HepG2 (cell line): ENCODE data around the gene MDP1. TPM values are rescaled to one million over a fixed set of nuclear protein-coding genes. Genes with fewer than 3 reads are reported as not detected.
A peak's percentile ranks its signal among the peaks of the same experiment; 100 is the strongest.

Experiments
- ATAC-seq: fragments of 200-7000 bp; cut with Tn5 transposase; 3 replicates; pipeline ENCODE4 v1.9.1; 2020; ENCODE audit warnings: mild to moderate bottlenecking, moderate library complexity
- BruUV-seq: library from RNA; stranded (reverse); fragments of 400-500 nt; replicated peaks from 2 replicates; lab custom pipeline; 2021; lab: Mats Ljungman, UMichigan
- CTCF ChIA-PET: fragments of 300-600 bp; formaldehyde crosslinking; extraction: SDS; loops from one replicate; lab custom pipeline; 2021; ENCODE audit warnings: low total read pairs, inconsistent platforms, low intra/inter-chr PET ratio; lab: Yijun Ruan, JAX
- POLR2A ChIA-PET: fragments of 350-600 bp; sonication (Branson Sonifier 250); formaldehyde crosslinking; loops from one replicate; lab custom pipeline; 2020; ENCODE audit warnings: antibody characterized with exemption, inconsistent platforms; lab: Yijun Ruan, JAX
- DNase-seq: peaks from one replicate; pipeline ENCODE4 v3.0.0-alpha.2; 2015; ENCODE audit warnings: low spot score
- FAIRE-seq: peaks from 3 replicates; lab custom pipeline; 2011; peaks lifted over from hg19 to GRCh38; lab: Jason Lieb, UNC
- H2AFZ ChIP-seq: one replicate; pipeline ENCODE4 v1.6.1; 2011; ENCODE audit warnings: low read length, inconsistent platforms
- H3K27ac ChIP-seq: fragments of 300-600 bp; 3 replicates; pipeline ENCODE4 v1.8.0; 2011; ENCODE audit warnings: mixed run types, mild to moderate bottlenecking, mixed read lengths, low read length, inconsistent platforms; ENCODE audit not compliant: insufficient read depth; ENCODE audit errors: extremely low read length
- H3K27me3 ChIP-seq, 2 experiments: fragments of 200-600 bp in 1 of 2; 2 replicates in 1 of 2; 3 replicates in 1 of 2; pipeline versions ENCODE4 v1.6.0 to v1.8.0; 2011; ENCODE audit warnings: low read length in 2 of 2, mild to moderate bottlenecking in 2 of 2, moderate library complexity in 2 of 2, inconsistent platforms in 1 of 2; ENCODE audit not compliant: insufficient read depth in 2 of 2, control insufficient read depth in 1 of 2
- H3K36me3 ChIP-seq, 2 experiments: fragments of 200-600 bp in 1 of 2; replicated peaks in 1 of 2; 2 replicates in 1 of 2; 3 replicates in 1 of 2; pipeline versions ENCODE4 v1.5.1 to v1.8.0; 2011; ENCODE audit warnings: low read length in 2 of 2, inconsistent platforms in 1 of 2; ENCODE audit not compliant: insufficient read depth in 2 of 2, control insufficient read depth in 1 of 2
- H3K4me1 ChIP-seq: 2 replicates; pipeline ENCODE4 v1.5.1; 2012; ENCODE audit warnings: low read length, inconsistent platforms; ENCODE audit not compliant: insufficient read depth
- H3K4me2 ChIP-seq: 2 replicates; pipeline ENCODE4 v1.6.0; 2011; ENCODE audit warnings: low read depth, low read length, inconsistent platforms
- H3K4me3 ChIP-seq, 3 experiments: fragments of 200-600 bp in 1 of 3; sonication (generic), shearing (Covaris generic) in 1 of 3; replicated peaks in 1 of 3; 2 replicates each; pipeline ENCODE4 v1.5.1; 2011 to 2016; ENCODE audit warnings: low read length in 3 of 3, inconsistent platforms in 2 of 3, low read depth in 2 of 3, mild to moderate bottlenecking in 2 of 3, control low read depth in 1 of 3, mixed read lengths in 1 of 3; ENCODE audit not compliant: insufficient read depth in 1 of 3
- H3K79me2 ChIP-seq: one replicate; pipeline ENCODE4 v1.6.1; 2011; ENCODE audit warnings: low read length, inconsistent platforms; ENCODE audit not compliant: insufficient read depth
- H3K9ac ChIP-seq: 2 replicates; pipeline ENCODE4 v1.6.0; 2011; ENCODE audit warnings: mild to moderate bottlenecking, low read depth, low read length, inconsistent platforms; ENCODE audit not compliant: insufficient read depth
- H3K9me3 ChIP-seq: 2 replicates; pipeline ENCODE4 v1.5.1; 2012; ENCODE audit warnings: mild to moderate bottlenecking, low read length
- H4K20me1 ChIP-seq: 2 replicates; pipeline ENCODE4 v1.6.0; 2011; ENCODE audit warnings: inconsistent platforms, mild to moderate bottlenecking, low read length, moderate library complexity; ENCODE audit not compliant: insufficient read depth
- ERF ChIP-seq: IDR thresholded peaks from 2 replicates; pipeline ENCODE4 v1.6.1; 2018; ENCODE audit warnings: missing biosample characterization, missing genetic modification reagents
- GTF3A ChIP-seq: sonication (generic); formaldehyde crosslinking; conservative IDR thresholded peaks from 2 replicates; pipeline ENCODE4 v1.4.0; 2020; ENCODE audit warnings: mild to moderate bottlenecking, missing genetic modification reagents
- HMGXB4 ChIP-seq, 2 experiments: sonication (generic) in 1 of 2; formaldehyde crosslinking in 1 of 2; IDR thresholded peaks; 2 replicates each; pipeline versions ENCODE4 v1.4.0 to v1.6.1; 2018 to 2020; ENCODE audit warnings: missing genetic modification reagents in 2 of 2, borderline replicate concordance in 1 of 2, low read depth in 1 of 2, mild to moderate bottlenecking in 1 of 2, missing biosample characterization in 1 of 2
- NR2C2 ChIP-seq: sonication (generic); formaldehyde crosslinking; IDR thresholded peaks from 2 replicates; pipeline ENCODE4 v1.4.0; 2020; ENCODE audit warnings: missing genetic modification reagents, mild to moderate bottlenecking, moderate library complexity, borderline replicate concordance
- PAX8 ChIP-seq: sonication (generic); formaldehyde crosslinking; IDR thresholded peaks from 2 replicates; pipeline ENCODE4 v1.8.0; 2022; ENCODE audit warnings: mild to moderate bottlenecking, missing genetic modification reagents, borderline replicate concordance
- POLR2AphosphoS5 ChIP-seq: IDR thresholded peaks from 2 replicates; pipeline ENCODE4 v1.6.1; 2012; ENCODE audit warnings: low read depth, low read length
- PPARG ChIP-seq: conservative IDR thresholded peaks from 2 replicates; pipeline ENCODE4 v1.6.1; 2016; ENCODE audit warnings: missing biosample characterization, missing genetic modification reagents
- RARG ChIP-seq: sonication (generic); formaldehyde crosslinking; IDR thresholded peaks from 2 replicates; pipeline ENCODE4 v1.4.0; 2020; ENCODE audit warnings: low read depth, mild to moderate bottlenecking, missing genetic modification reagents
- SSRP1 ChIP-seq: IDR thresholded peaks from 2 replicates; pipeline ENCODE4 v1.6.1; 2016; ENCODE audit warnings: control low read depth
- ZNF3 ChIP-seq: IDR thresholded peaks from 2 replicates; pipeline ENCODE4 v1.7.0; 2017; ENCODE audit warnings: inconsistent platforms
- ZNF33B ChIP-seq: sonication (generic); formaldehyde crosslinking; IDR thresholded peaks from 2 replicates; pipeline ENCODE4 v1.5.1; 2020; ENCODE audit warnings: mild to moderate bottlenecking, missing genetic modification reagents
- ZNF510 ChIP-seq: sonication (generic); formaldehyde crosslinking; IDR thresholded peaks from 2 replicates; pipeline ENCODE4 v1.4.0; 2020; ENCODE audit warnings: low read depth, mild to moderate bottlenecking, missing genetic modification reagents
- ZNF609 ChIP-seq: sonication (generic); formaldehyde crosslinking; IDR thresholded peaks from 2 replicates; pipeline ENCODE4 v1.4.0; 2020; ENCODE audit warnings: mild to moderate bottlenecking, missing genetic modification reagents, borderline replicate concordance
- ZNF784 ChIP-seq: sonication (generic); formaldehyde crosslinking; IDR thresholded peaks from 2 replicates; pipeline ENCODE4 v1.5.1; 2020; ENCODE audit warnings: missing genetic modification reagents, mild to moderate bottlenecking, borderline replicate concordance
- WGBS: methylation state at CpG from one replicate; pipeline ENCODE4 v1.1.6; 2017; ENCODE audit warnings: low lambda C conversion rate; 5-methylcytosine and 5-hydroxymethylcytosine counted together
- in situ Hi-C: cut with HindIII; loops from 2 replicates; pipeline ENCODE4 v1.10.0; 2017; ENCODE audit warnings: low pct_unique_long_range_greater_than_20kb; ENCODE audit not compliant: extremely low pct_ligation_motif_present
- intact Hi-C: fragments of 100-400 bp; cut with micrococcal nuclease; formaldehyde crosslinking; loops from one replicate; pipeline ENCODE4 v1.10.0; 2022; ENCODE audit not compliant: unreplicated experiment
- polyA plus RNA-seq, 8 experiments: library from polyadenylated mRNA; depleted of rRNA in 3 of 8; stranded (reverse) in 7 of 8; unstranded in 1 of 8; fragments of >200 nt; fragmentation: Illumina TruSeq in 4 of 8; extraction: Trizol in 4 of 8; gene quantifications; 2 replicates each; pipeline versions ENCODE4 v1.2.1 to v1.2.3, GENCODE V29; 2011 to 2016; ENCODE audit warnings: low read depth in 4 of 8, missing spikeins in 1 of 8, mixed read lengths in 1 of 8; ENCODE audit not compliant: insufficient read depth in 1 of 8
- total RNA-seq, 5 experiments: library from RNA; depleted of rRNA; stranded (reverse); fragments of >200 nt; fragmentation: Illumina TruSeq; extraction: Trizol; gene quantifications; 2 replicates each; pipeline ENCODE4 v1.2.3, GENCODE V29; 2016; ENCODE audit warnings: low read depth in 1 of 5

Gene MDP1
- total and polyA plus RNA-seq, 2 of the 13 experiments (the other 11 are each of a cell fraction or from before 2014, with no cell fraction given): 44.1 to 48.7 TPM

GRCh38 chr14:24234095-24235005, 18.5 kb upstream of the MDP1 start:
- Histone ChIP-seq H3K9ac (no peak overlapping the region), H3K27me3 (peaks cover 0 to 4% of the 10 kb centered on the region in 2 experiments; a peak in 1 of 5 replicates), H4K20me1 (peaks cover 7% of the 10 kb centered on the region; the same call in 1 of the 2 replicates), H3K27ac (no peak overlapping the region), H3K4me3 (peak overlapping the region in 2 of 3 experiments; percentile 85 to 91; a peak in 1 of 6 replicates), H3K79me2 (peaks cover 48% of the 10 kb centered on the region), H3K4me1 (peaks cover 39% of the 10 kb centered on the region), H2AFZ (no peak overlapping the region), H3K9me3 (no peaks in the 10 kb centered on the region), H3K36me3 (peaks cover 32 to 56% of the 10 kb centered on the region in 2 experiments), H3K4me2 (peak overlapping the region; percentile 96)
- intact Hi-C loops (loop anchor here (10.0 kb wide), 1 partner anchor 1190 kb away; no protein-coding TSS in a partner anchor), in situ Hi-C loops (no loop called here)
- ATAC-seq: no peak
- no TSS peak for BruUV-seq
- peak; percentile 44 for FAIRE-seq
- 95% methylated on average over 3 of the region's 3 CpGs for WGBS
- no peak for DNase-seq
- ChIA-PET CTCF (no interaction called here), POLR2A (interaction anchor here (1.1 to 18.0 kb wide), 12 partner anchors 8 to 176 kb away, joined by 3 to 850 read pairs (median 5); partner anchors contain the start of genes CHMP4A, CIDEB, DHRS1 and LTB4R)
- TF ChIP-seq POLR2AphosphoS5 (0 out of 2 replicates have a peak, but pooled peaks have one; percentile 17), GTF3A (CRISPR knock-in tag) (0 out of 2 replicates have a peak, but pooled peaks have one; percentile 50), PAX8 (0 out of 2 replicates have a peak, but pooled peaks have one; percentile 44), HMGXB4 (CRISPR knock-in tag; IDR thresholded peaks at IDR 0.05; ENCODE audit: borderline replicate concordance in 1 of 2, low read depth in 1 of 2) (peak in 1 of 2 experiments; percentile 24; a peak in 1 of 4 replicates), ZNF784 (no peak), PPARG (CRISPR knock-in tag) (no peak), ERF (CRISPR knock-in tag) (0 out of 2 replicates have a peak, but pooled peaks have one; percentile 8), ZNF510 (0 out of 2 replicates have a peak, but pooled peaks have one; percentile 38), ZNF3 (CRISPR knock-in tag) (no peak), SSRP1 (CRISPR knock-in tag) (peak; percentile 69; the same call in 1 of the 2 replicates), ZNF33B (CRISPR knock-in tag) (0 out of 2 replicates have a peak, but pooled peaks have one; percentile 34), NR2C2 (0 out of 2 replicates have a peak, but pooled peaks have one; percentile 12), RARG (0 out of 2 replicates have a peak, but pooled peaks have one; percentile 54), ZNF609 (peak; percentile 22; the same call in 1 of the 2 replicates)
